Esophagus squamous epithelium (tissue), 5 donors: ENCODE data around the gene DOC2B. TPM values are rescaled to one million over a fixed set of nuclear protein-coding genes. Genes with fewer than 3 reads are reported as not detected.
A peak's percentile ranks its signal among the peaks of the same experiment; 100 is the strongest.

ENCODE experiments used
- DNase-seq: peaks from one replicate; lab custom pipeline; 2025; lab: John Stamatoyannopoulos, UW
- H3K27ac ChIP-seq, 4 donors: fragments of 200-600 bp; sonication (generic); one replicate each; pipeline ENCODE4 v1.5.1; 2016 to 2019; ENCODE audit warnings: mild to moderate bottlenecking in 1 of 4
- H3K27me3 ChIP-seq, 4 donors: fragments of 200-600 bp; sonication (generic); 1 replicate in 3 of 4; 2 replicates in 1 of 4; pipeline versions ENCODE4 v1.5.1 to v1.6.0; 2017 to 2021; ENCODE audit warnings: antibody characterized with exemption in 1 of 4
- H3K36me3 ChIP-seq, 3 donors: fragments of 200-600 bp; sonication (generic); one replicate each; pipeline ENCODE4 v1.5.1; 2016 to 2019
- H3K4me1 ChIP-seq, 3 donors: fragments of 200-600 bp; sonication (generic); one replicate each; pipeline ENCODE4 v1.5.1; 2017 to 2019
- H3K4me3 ChIP-seq, 4 donors: fragments of 200-600 bp; sonication (generic); 1 replicate in 3 of 4; 2 replicates in 1 of 4; pipeline ENCODE4 v1.5.1; 2016 to 2019; ENCODE audit warnings: mild to moderate bottlenecking in 2 of 4, moderate library complexity in 1 of 4
- H3K9me3 ChIP-seq, 3 donors: fragments of 200-600 bp; sonication (generic); one replicate each; pipeline ENCODE4 v1.5.1; 2016 to 2019
- POLR2A ChIP-seq, 4 donors: fragments of 450-650 bp; IDR thresholded peaks; one replicate each; pipeline ENCODE4 v1.6.1; 2017; ENCODE audit warnings: antibody characterized with exemption in 4 of 4, mild to moderate bottlenecking in 4 of 4, moderate library complexity in 3 of 4
- WGBS, 2 donors: methylation state at CpG; one replicate each; pipeline ENCODE4 v1.1.5; 2018; 5-methylcytosine and 5-hydroxymethylcytosine counted together
- intact Hi-C: fragments of 100-400 bp; cut with DNase I; formaldehyde crosslinking; loops from one replicate; pipeline ENCODE4 v1.15.0; 2022
- total RNA-seq, 4 donors: library from RNA; depleted of rRNA; stranded (reverse); fragments of >200 nt; gene quantifications; one replicate each; pipeline ENCODE4 v1.1.0, GENCODE V29; 2016
- TF ChIP-seq, protein P1 (sequence below), 6 experiments: fragments of 450-650 bp in 4 of 6; fragments of 200-600 bp in 2 of 6; sonication (generic) in 2 of 6; IDR thresholded peaks; one replicate each; pipeline ENCODE4 v1.5.1; 2016 to 2019; ENCODE audit warnings: antibody characterized with exemption in 6 of 6, mild to moderate bottlenecking in 4 of 6, moderate library complexity in 4 of 6
- donor health status: DM: yes; HTN: yes; CAD: no.

DOC2B gene
- total RNA-seq, 4 donors from 2014 or later: 8.4 to 44.9 (median 26.2) TPM

DNA sequence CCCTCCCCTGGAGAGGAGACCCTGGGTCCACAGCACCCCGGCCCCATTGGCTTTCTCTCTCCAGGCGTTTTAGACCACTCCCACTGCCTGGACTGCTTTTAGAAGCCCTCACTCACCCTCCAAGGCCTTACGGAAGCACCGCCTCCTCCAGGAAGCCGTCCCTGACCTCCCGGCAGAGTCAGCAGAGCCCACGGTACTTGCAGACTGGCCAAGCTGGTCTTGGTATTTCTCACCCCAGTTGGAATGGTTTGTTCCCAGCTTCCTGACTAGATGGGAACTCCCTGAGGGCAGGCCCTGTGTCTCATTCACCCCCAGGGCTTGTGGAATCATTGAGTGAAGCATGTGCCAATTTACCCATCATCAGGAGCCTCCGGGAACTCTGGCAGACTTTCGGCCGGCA, 34.9 kb downstream of the DOC2B start:
- Histone ChIP-seq H3K9me3 (no peaks in the 10 kb centered on the region), H3K4me3 (no peak overlapping the region), H3K4me1 (peaks cover 0 to 8% (median 3%) of the 10 kb centered on the region in 3 donors), H3K36me3 (peaks cover 0 to 46% (median 0%) of the 10 kb centered on the region in 3 donors), H3K27ac (no peak overlapping the region), H3K27me3 (peaks cover 0 to 6% (median 0%) of the 10 kb centered on the region in 4 donors)
- TF ChIP-seq, protein P1, sequence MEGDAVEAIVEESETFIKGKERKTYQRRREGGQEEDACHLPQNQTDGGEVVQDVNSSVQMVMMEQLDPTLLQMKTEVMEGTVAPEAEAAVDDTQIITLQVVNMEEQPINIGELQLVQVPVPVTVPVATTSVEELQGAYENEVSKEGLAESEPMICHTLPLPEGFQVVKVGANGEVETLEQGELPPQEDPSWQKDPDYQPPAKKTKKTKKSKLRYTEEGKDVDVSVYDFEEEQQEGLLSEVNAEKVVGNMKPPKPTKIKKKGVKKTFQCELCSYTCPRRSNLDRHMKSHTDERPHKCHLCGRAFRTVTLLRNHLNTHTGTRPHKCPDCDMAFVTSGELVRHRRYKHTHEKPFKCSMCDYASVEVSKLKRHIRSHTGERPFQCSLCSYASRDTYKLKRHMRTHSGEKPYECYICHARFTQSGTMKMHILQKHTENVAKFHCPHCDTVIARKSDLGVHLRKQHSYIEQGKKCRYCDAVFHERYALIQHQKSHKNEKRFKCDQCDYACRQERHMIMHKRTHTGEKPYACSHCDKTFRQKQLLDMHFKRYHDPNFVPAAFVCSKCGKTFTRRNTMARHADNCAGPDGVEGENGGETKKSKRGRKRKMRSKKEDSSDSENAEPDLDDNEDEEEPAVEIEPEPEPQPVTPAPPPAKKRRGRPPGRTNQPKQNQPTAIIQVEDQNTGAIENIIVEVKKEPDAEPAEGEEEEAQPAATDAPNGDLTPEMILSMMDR (IDR thresholded peaks at IDR 0.05): no peak
- DNase-seq: no peak
- WGBS, 2 donors: 64 to 74% methylated on average over 3 to 10 of the region's 10 CpGs
- intact Hi-C loops: no loop called here

DNA sequence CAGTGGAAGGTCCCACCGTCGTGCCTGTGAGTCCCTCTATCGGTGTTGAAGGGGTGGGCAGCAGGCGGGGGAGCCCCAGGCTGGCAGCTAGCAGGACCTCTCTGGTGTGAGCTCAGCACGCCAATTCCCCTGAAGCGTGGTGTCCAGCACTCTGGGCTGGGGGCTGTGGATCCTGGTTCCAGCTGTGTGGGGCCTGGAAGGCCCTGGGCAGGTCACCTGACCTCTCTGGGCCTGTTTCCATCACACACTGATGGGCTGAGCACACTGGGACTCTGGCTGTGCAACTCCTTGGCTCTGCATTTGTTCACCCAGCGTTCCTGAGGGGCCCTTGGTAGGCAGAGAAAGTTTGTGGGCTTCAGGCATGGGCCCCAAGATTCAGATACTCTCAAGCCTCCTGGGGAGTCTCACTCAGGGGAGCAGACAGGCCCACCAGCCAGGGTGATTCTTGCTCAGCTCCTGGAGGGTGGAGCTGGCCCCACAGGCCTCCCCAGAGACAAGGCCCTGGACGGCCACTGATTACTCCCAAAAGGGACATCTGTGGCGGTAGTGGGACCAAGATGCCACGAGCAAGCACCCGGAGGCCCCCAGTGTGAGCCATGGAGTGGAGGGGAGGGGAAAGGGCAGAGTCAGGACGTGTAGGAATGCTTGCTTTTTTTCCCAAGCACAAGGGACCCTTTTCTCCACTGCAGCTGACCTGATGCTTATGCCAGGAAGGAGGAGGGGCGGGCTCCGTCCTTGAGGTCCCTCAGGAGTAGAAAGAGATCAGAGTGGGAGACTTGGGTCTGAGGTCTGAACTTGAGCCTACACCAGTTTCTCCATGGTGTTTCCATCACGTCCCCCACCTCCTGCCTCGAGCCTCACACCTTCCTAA, 35.5 kb downstream of the DOC2B start:
- Histone ChIP-seq H3K27me3 (peaks cover 0 to 6% (median 0%) of the 10 kb centered on the region in 4 donors), H3K4me1 (peaks cover 0 to 8% (median 3%) of the 10 kb centered on the region in 3 donors), H3K9me3 (no peaks in the 10 kb centered on the region), H3K4me3 (no peak overlapping the region), H3K36me3 (peaks cover 0 to 43% (median 0%) of the 10 kb centered on the region in 3 donors), H3K27ac (no peak overlapping the region)
- no peak for DNase-seq
- intact Hi-C loops: no loop called here
- 71 to 77% methylated on average over 3 to 5 of the region's 16 CpGs for WGBS, 2 donors
- no peak for TF ChIP-seq POLR2A (IDR thresholded peaks at IDR 0.05)
- TF ChIP-seq, protein P1 (IDR thresholded peaks at IDR 0.05): no peak

DNA sequence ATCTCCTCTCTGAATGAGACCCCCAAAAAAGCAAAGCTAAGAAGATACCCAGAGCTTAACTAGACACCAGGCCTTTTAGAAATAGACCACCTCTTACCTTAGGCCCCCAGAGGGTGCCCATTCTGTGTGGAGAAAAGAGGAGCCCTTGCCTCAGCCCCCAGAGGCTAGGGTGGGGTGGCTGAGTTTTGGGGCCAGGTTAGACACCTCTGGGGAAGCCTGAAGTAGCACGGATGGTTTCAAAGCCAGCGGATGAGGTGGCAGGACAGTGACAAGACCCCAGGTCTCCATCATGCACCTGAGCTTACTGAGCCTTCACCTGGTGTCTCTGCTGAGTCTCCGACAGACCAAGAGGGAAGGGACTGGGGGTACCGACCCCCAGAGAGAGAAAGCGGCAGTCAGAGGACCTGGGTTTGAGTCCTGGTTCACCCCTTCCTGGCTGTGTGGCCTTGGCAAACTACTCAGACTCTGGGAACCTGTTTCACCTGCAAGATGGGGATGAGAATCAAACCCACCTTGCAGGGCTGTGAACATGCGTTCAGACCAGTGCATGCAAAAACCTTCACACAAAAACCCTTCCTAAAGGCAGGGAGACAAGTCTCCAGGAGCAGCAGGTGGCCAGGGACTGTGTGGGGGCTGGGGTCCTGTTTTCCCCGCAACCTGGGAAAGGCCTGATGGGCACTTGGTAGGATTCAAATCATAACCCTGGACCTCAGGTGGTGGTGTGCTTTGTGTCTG, 36.3 kb downstream of the DOC2B start:
- TF ChIP-seq POLR2A (IDR thresholded peaks at IDR 0.05): no peak
- TF ChIP-seq, protein P1 (IDR thresholded peaks at IDR 0.05): no peak
- WGBS, 2 donors: 63 to 80% methylated on average over 1 to 6 of the region's 7 CpGs
- intact Hi-C loops: no loop called here

DNA sequence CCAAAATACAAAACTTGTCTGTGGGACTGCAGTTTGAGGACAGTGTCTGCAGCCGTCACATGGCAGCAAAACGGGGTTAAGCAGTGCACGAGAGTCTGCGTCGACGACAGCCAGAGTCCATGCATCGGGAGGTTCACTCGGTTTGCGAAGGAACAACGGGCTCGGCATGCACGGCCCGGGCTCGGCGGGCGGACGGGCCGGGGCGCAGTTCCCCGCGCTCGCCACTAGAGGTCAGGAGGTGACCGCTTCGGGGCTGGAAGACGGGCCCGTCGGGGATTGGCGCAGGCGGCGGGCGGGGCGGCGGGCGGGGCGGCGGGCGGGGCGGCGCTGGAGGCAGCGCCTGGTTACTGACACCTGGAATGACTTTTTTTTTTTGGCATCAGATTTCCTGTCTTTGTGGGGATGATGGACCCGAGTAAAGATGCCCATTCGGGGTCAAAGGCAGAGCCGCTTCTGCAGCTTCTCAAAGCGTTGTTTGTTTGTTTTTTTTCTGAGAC, 37.6 kb downstream of the DOC2B start:
- H3K36me3 ChIP-seq: peaks cover 0 to 26% (median 0%) of the 10 kb centered on the region in 3 donors
- H3K4me3 ChIP-seq: peak overlapping the region in 1 of 4 donors; percentile 30
- WGBS, 2 donors: 3 to 9% methylated on average over 13 to 27 of the region's 44 CpGs
- intact Hi-C loops: loop anchor here (2.0 kb wide), 1 partner anchor 243 kb away; no protein-coding TSS in a partner anchor
- DNase-seq: no peak
- peaks cover 0 to 13% (median 0%) of the 10 kb centered on the region in 4 donors for H3K27me3 ChIP-seq
- peaks cover 0 to 8% (median 3%) of the 10 kb centered on the region in 3 donors for H3K4me1 ChIP-seq
- H3K27ac ChIP-seq: peak overlapping the region in 1 of 4 donors; percentile 17
- no peaks in the 10 kb centered on the region for H3K9me3 ChIP-seq
- no peak for TF ChIP-seq POLR2A (IDR thresholded peaks at IDR 0.05)
- TF ChIP-seq, protein P1 (IDR thresholded peaks at IDR 0.05): peak; percentile 86 to 97 (median 92)

More for the DNA sequence above, 36.3 kb downstream of the DOC2B start:
- H3K4me3 ChIP-seq: no peak overlapping the region
- DNase-seq: no peak
- H3K27ac ChIP-seq: no peak overlapping the region
- peaks cover 0 to 8% (median 3%) of the 10 kb centered on the region in 3 donors for H3K4me1 ChIP-seq
- H3K9me3 ChIP-seq: no peaks in the 10 kb centered on the region
- peaks cover 0 to 39% (median 0%) of the 10 kb centered on the region in 3 donors for H3K36me3 ChIP-seq
- H3K27me3 ChIP-seq: peaks cover 0 to 6% (median 0%) of the 10 kb centered on the region in 4 donors
